CD4-positive, alpha-beta T cell (primary cell): ENCODE results near the gene SOX13. TPM values are rescaled to one million over a fixed set of nuclear protein-coding genes. Genes with fewer than 3 reads are reported as not detected.

Source experiments
- ATAC-seq: fragments of 200-7000 bp; cut with Tn5 transposase; one replicate; pipeline ENCODE4 v1.10.0; 2022; ENCODE audit warnings: mild to moderate bottlenecking; ENCODE audit not compliant: poor library complexity
- CTCF ChIA-PET: fragments of 350-600 bp; sonication (Branson Sonifier 250); formaldehyde crosslinking; loops from one replicate; lab custom pipeline; 2021; ENCODE audit warnings: antibody characterized with exemption, inconsistent platforms; lab: Charles Lee
- POLR2A ChIA-PET: fragments of 350-600 bp; sonication (Branson Sonifier 250); formaldehyde crosslinking; loops from one replicate; lab custom pipeline; 2021; ENCODE audit warnings: antibody characterized with exemption, inconsistent platforms; lab: Charles Lee
- DNase-seq, 14 experiments: peaks; one replicate each; pipeline ENCODE4 v3.0.0-alpha.2; 2013 to 2020; ENCODE audit warnings: mixed read lengths in 2 of 14
- H3K27ac ChIP-seq, 2 donors: one replicate each; pipeline versions ENCODE4 v1.5.1 to v1.7.0; 2013; ENCODE audit warnings: low read length in 2 of 2, low read depth in 1 of 2, mild to moderate bottlenecking in 1 of 2
- H3K27me3 ChIP-seq, 2 experiments: 1 replicate in 1 of 2; 2 replicates in 1 of 2; pipeline versions ENCODE4 v1.6.1 to v1.7.0; 2013; ENCODE audit warnings: low read length in 2 of 2, control low read depth in 1 of 2, mild to moderate bottlenecking in 1 of 2, moderate library complexity in 1 of 2; ENCODE audit not compliant: insufficient read depth in 2 of 2, control insufficient read depth in 1 of 2
- H3K36me3 ChIP-seq: one replicate; pipeline ENCODE4 v1.6.1; 2013; ENCODE audit warnings: low read length, control low read depth; ENCODE audit not compliant: insufficient read depth
- H3K4me1 ChIP-seq: one replicate; pipeline ENCODE4 v1.6.1; 2013; ENCODE audit warnings: low read length, control low read depth; ENCODE audit not compliant: insufficient read depth
- H3K4me3 ChIP-seq: one replicate; pipeline ENCODE4 v1.5.1; 2013; ENCODE audit warnings: mild to moderate bottlenecking, low read length, moderate library complexity
- H3K9me3 ChIP-seq, 2 experiments: 1 replicate in 1 of 2; 2 replicates in 1 of 2; pipeline versions ENCODE4 v1.6.1 to v1.7.0; 2013; ENCODE audit warnings: low read length in 2 of 2, mild to moderate bottlenecking in 2 of 2, control low read depth in 1 of 2, moderate library complexity in 1 of 2; ENCODE audit not compliant: control insufficient read depth in 1 of 2, insufficient read depth in 1 of 2
- H3K27ac Mint-ChIP-seq: one replicate; pipeline ENCODE4 v1.8.0; 2020; ENCODE audit warnings: mixed read lengths
- H3K27me3 Mint-ChIP-seq: one replicate; pipeline ENCODE4 v1.8.0; 2021; ENCODE audit warnings: mixed read lengths
- H3K36me3 Mint-ChIP-seq: one replicate; pipeline ENCODE4 v1.8.0; 2021; ENCODE audit warnings: low read depth, mixed read lengths
- H3K4me1 Mint-ChIP-seq: one replicate; pipeline ENCODE4 v1.8.0; 2021; ENCODE audit warnings: low read depth, mixed read lengths
- H3K4me3 Mint-ChIP-seq: one replicate; pipeline ENCODE4 v1.8.0; 2020; ENCODE audit warnings: mild to moderate bottlenecking, mixed read lengths
- H3K9me3 Mint-ChIP-seq: one replicate; pipeline ENCODE4 v1.8.0; 2020; ENCODE audit warnings: mixed read lengths
- intact Hi-C, 2 experiments: fragments of 100-400 bp; cut with DNase I in 1 of 2; cut with micrococcal nuclease in 1 of 2; formaldehyde crosslinking; loops; one replicate each; pipeline versions ENCODE4 v1.15.1 to v1.9.0; 2023 to 2025; cut with DNase I, micrococcal nuclease
- polyA plus RNA-seq, 2 donors: library from polyadenylated mRNA; unstranded; fragments of 120-200 nt; gene quantifications; one replicate each; pipeline ENCODE4 v1.2.1, GENCODE V29; 2013
- total RNA-seq, 174 experiments: library from RNA in 2 of 174; stranded (reverse) in 2 of 174; gene quantifications; one replicate each; pipeline ENCODE4 v1.2.3 and lab custom pipeline; 2021 to 2026
- TF ChIP-seq, protein P1 (sequence below): fragments of 200-600 bp; IDR thresholded peaks from one replicate; pipeline ENCODE4 v1.8.0; 2022; ENCODE audit warnings: antibody characterized with exemption, mild to moderate bottlenecking

Gene SOX13
- total RNA-seq (1 to 10 TPM; 1.8 to 1.9 TPM), total RNA-seq (lab: John Stamatoyannopoulos, UW) (0 to 12.9 (median 1.9) reads per million in 172 experiments)
- 4.2 TPM for polyA plus RNA-seq (2013, experiment 1 of 2)
- 3.5 TPM for polyA plus RNA-seq (2013, experiment 2 of 2)

DNA sequence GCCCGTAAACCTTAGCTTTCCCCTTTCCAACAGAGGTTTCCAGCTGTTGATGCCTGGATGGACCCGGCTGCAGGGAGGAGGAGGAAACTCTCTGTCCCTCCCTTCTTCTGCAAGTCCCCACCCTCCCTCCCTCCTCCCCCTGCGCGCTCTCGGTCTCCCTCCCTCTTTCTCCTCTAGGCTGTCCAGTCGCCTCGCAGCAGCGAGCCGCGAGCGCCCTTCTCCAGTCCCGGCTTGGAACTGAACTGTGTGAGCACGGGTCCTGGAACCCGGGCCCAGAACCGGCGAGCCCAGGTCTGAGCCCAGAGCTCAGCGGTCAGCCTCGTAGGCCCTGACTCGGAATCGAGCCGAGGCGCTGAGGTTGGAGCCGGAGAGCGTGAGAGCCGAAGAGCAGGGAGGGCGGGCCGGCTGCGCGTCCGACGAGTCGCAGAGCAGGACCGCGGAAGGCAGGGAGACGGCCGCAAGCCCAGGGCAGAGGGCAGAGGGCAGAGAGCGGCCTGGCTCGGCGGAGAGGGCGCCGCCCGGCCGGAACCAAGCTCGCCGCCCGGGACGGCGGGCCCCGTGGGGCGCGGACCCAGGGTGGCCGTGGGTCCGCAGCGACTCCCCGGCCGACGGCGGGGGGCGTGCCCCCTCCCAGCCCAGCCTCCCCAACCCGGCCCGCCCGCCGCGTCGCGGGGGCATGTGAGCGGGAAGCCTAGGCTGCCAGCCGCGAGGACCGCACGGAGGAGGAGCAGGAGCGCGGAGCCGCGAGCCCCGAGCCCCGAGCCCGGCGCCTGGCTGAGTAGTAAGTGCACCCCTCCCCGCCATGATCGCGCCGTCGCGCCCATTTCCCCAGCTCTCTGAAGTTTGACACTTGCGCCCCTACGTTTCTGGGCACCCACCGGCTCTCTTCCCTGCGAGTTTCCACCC is at the start of gene SOX13:
TSS of gene SOX13 (plus strand) at position 185 of the 906 bp plus-strand sequence. CDS start 39,801 bp downstream, outside the sequence.
- CTCF ChIA-PET = no interaction called here
- Mint-ChIP-seq H3K27me3 (peaks cover 95% of the 10 kb centered on the region), H3K27ac (no peak within 1 kb of the TSS), H3K9me3 (peaks cover 2% of the 10 kb centered on the region), H3K36me3 (no peaks in the 10 kb centered on the region), H3K4me1 (peaks cover 13% of the 10 kb centered on the region), H3K4me3 (peak within 1 kb of the TSS; percentile 84)
- Histone ChIP-seq H3K4me1 (peaks cover 27% of the 10 kb centered on the region), H3K9me3 (peaks cover 0 to 11% of the 10 kb centered on the region in 2 experiments), H3K27me3 (peaks cover 29 to 34% of the 10 kb centered on the region in 2 experiments), H3K36me3 (no peaks in the 10 kb centered on the region), H3K27ac (no peak within 1 kb of the TSS), H3K4me3 (peak within 1 kb of the TSS; percentile 63)
- intact Hi-C loops = no loop called here
- POLR2A ChIA-PET = no interaction called here
- peak; percentile 34 for ATAC-seq
- peak in 4 of 14 experiments; percentile 23 to 52 (median 30) for DNase-seq
- TF ChIP-seq, protein P1, sequence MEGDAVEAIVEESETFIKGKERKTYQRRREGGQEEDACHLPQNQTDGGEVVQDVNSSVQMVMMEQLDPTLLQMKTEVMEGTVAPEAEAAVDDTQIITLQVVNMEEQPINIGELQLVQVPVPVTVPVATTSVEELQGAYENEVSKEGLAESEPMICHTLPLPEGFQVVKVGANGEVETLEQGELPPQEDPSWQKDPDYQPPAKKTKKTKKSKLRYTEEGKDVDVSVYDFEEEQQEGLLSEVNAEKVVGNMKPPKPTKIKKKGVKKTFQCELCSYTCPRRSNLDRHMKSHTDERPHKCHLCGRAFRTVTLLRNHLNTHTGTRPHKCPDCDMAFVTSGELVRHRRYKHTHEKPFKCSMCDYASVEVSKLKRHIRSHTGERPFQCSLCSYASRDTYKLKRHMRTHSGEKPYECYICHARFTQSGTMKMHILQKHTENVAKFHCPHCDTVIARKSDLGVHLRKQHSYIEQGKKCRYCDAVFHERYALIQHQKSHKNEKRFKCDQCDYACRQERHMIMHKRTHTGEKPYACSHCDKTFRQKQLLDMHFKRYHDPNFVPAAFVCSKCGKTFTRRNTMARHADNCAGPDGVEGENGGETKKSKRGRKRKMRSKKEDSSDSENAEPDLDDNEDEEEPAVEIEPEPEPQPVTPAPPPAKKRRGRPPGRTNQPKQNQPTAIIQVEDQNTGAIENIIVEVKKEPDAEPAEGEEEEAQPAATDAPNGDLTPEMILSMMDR = no peak

DNA sequence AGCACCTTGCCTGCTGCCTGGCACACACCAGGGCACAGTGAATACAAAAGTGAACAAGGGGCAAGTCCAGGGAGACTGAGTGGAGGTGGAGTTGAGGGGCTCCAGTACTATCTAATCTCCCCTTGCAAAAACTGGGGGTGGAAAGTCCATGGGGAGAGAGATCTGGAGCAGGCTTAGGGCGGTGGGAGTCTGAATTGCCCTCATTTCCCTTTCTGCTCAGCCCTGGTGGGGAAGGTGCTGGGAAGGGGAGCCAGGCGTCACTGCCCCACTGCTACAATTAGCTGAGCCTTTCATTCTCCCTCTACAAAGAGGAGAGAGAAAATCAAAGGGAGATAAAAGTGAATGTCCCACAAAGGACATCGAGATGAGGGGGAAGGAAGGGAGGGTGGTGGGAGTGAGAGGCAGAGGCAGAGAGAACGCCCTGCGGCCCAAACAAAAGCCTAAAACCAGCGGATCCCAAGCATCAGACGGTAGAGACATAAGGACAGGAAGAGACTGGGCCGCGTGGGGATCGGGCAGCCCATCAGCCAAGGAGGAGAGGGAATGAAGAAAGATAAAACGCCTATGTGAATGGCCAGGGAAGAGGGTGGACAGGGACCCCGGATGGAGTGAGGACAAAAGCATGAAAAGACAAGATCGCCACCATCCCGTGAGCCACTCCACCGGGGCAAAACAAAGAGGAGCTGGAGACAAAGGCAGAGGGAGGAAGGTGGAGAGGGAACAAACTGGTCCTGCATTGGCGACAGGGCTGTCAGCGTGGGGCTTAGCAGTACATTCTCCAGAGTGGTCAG is 46.8 kb upstream of the SOX13 start:
- CTCF ChIA-PET = no interaction called here

DNA sequence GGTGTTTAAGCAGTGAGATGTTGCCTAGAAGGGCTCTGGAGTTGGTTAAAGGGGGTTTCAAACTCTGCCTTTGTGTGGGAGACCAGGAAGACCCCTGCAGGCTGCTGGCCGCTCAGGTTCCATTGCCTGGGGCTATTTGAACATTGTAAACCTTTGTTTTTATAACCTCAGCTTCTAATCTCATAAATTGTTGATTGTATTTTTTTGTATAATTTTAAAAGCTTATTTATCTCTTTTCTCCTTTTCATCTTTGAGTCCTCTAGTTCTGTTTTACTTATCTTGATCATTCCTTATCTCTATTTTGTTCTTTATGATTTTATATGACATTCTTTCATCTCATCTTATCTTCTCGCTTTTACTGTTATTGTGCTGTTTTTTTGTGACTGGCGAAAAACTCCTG is 45.5 kb upstream of the SOX13 start:
- Histone ChIP-seq H3K9me3 (no peaks in the 10 kb centered on the region), H3K27ac (no peak overlapping the region), H3K36me3 (no peaks in the 10 kb centered on the region), H3K27me3 (peaks cover 0 to 16% of the 10 kb centered on the region in 2 experiments), H3K4me3 (no peak overlapping the region), H3K4me1 (no peaks in the 10 kb centered on the region)
- DNase-seq = no peak
- Mint-ChIP-seq H3K27me3 (peaks cover 31% of the 10 kb centered on the region), H3K4me1 (no peaks in the 10 kb centered on the region), H3K27ac (no peak overlapping the region), H3K9me3 (no peaks in the 10 kb centered on the region), H3K36me3 (no peaks in the 10 kb centered on the region), H3K4me3 (no peak overlapping the region)
- intact Hi-C loops = no loop called here
- ATAC-seq = no peak
- CTCF ChIA-PET = no interaction called here
- POLR2A ChIA-PET = no interaction called here
- TF ChIP-seq, protein P1 = no peak

More for the DNA sequence above, 46.8 kb upstream of the SOX13 start:
- Mint-ChIP-seq H3K9me3 (no peaks in the 10 kb centered on the region), H3K36me3 (no peaks in the 10 kb centered on the region), H3K27ac (no peak overlapping the region), H3K27me3 (peaks cover 27% of the 10 kb centered on the region), H3K4me1 (no peaks in the 10 kb centered on the region), H3K4me3 (no peak overlapping the region)
- no peaks in the 10 kb centered on the region for H3K4me1 ChIP-seq
- H3K4me3 ChIP-seq = no peak overlapping the region
- no peaks in the 10 kb centered on the region for H3K9me3 ChIP-seq
- H3K27ac ChIP-seq = no peak overlapping the region
- intact Hi-C loops = no loop called here
- no peaks in the 10 kb centered on the region for H3K36me3 ChIP-seq
- TF ChIP-seq, protein P1 = no peak
- no peak for DNase-seq
- ATAC-seq = no peak
- peaks cover 0 to 6% of the 10 kb centered on the region in 2 experiments for H3K27me3 ChIP-seq
- POLR2A ChIA-PET = no interaction called here
